ENCODE results near the gene PDE11A.

PDE11A gene

DNA sequence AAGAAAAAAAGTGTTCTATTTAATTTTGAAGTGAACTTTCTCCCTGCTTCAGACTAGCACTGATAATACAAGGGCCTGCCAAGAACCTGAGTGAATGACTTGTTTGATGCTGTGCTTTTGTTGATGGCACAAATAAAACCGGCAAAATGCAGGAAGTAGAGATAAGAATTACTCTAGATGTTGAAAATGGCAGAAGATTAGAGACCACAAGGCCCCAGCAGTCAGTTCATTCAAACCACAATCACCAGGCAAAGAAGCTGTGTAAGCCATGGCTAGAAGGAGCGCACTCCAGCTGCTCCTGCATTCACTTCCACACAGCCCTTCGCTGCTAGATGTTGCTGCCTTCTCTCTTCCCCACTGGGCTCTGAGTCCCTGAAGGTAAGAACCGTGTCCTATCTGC lies 383.0 kb downstream of the PDE11A start:
- no peaks in the 10 kb centered on the region for H3K4me1 ChIP-seq
- no peak overlapping the region for H3K4me3 ChIP-seq (ENCODE audit: low read depth, low read length)
- H3K27ac ChIP-seq = no peak overlapping the region
- no peaks in the 10 kb centered on the region for H3K9me3 ChIP-seq (ENCODE audit: control insufficient read depth, low read length)
- no peak overlapping the region for H2AFZ ChIP-seq
- no peaks in the 10 kb centered on the region for H3K27me3 ChIP-seq (ENCODE audit: control insufficient read depth, insufficient read depth, low read length)
- no peaks in the 10 kb centered on the region for H3K36me3 ChIP-seq (ENCODE audit: control insufficient read depth, insufficient read depth, low read length)
- no peak overlapping the region for H3K4me2 ChIP-seq (ENCODE audit: low read length)
- TF ChIP-seq CTCF (IDR thresholded peaks at IDR 0.05) = no peak
- H3K79me2 ChIP-seq = no peaks in the 10 kb centered on the region
- no peak overlapping the region for H3K9ac ChIP-seq

- no peak overlapping the region for H3K4me3 ChIP-seq (ENCODE audit: low read depth, low read length)
- TF ChIP-seq CTCF (IDR thresholded peaks at IDR 0.05) = no peak
These were observed 383.7 kb downstream of the PDE11A start for GRCh38 chr2:177688844-177689243.

DNA sequence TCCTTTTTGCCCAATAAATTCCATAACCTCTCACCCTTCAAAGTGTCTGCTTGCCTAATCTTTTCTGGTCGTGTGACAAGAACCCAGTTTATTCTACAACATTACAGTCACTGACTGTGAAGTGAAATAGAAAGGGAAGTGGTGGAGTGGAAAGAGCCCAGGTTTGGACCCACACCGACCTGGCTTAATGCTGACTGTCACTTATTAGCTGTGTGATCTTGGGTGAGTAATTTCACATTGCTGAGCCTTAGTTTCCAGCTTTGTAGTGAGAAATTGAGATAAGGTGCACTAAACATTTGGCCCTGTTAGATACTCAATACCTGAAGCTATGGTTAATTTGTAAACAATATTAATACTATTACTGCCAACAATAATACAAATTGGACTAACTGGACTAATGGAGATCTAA lies 388.9 kb downstream of the PDE11A start:
- no peak overlapping the region for H3K9ac ChIP-seq
- H3K27me3 ChIP-seq (ENCODE audit: control insufficient read depth, insufficient read depth, low read length) = no peaks in the 10 kb centered on the region
- no peaks in the 10 kb centered on the region for H3K9me3 ChIP-seq (ENCODE audit: control insufficient read depth, low read length)
- no peak overlapping the region for H3K4me2 ChIP-seq (ENCODE audit: low read length)
- H3K79me2 ChIP-seq = no peaks in the 10 kb centered on the region
- H3K27ac ChIP-seq = no peak overlapping the region
- H3K36me3 ChIP-seq (ENCODE audit: control insufficient read depth, insufficient read depth, low read length) = no peaks in the 10 kb centered on the region
- TF ChIP-seq CTCF (IDR thresholded peaks at IDR 0.05) = no peak
- H3K4me1 ChIP-seq = peaks cover 4% of the 10 kb centered on the region
- H3K4me3 ChIP-seq (ENCODE audit: low read depth, low read length) = no peak overlapping the region
- H2AFZ ChIP-seq = no peak overlapping the region

More at GRCh38 chr2:177688844-177689243, 383.7 kb downstream of the PDE11A start:
- Histone ChIP-seq H3K4me2 (ENCODE audit: low read length) (no peak overlapping the region), H3K9me3 (ENCODE audit: control insufficient read depth, low read length) (no peaks in the 10 kb centered on the region), H3K4me1 (no peaks in the 10 kb centered on the region), H3K9ac (no peak overlapping the region), H3K79me2 (no peaks in the 10 kb centered on the region), H3K27me3 (ENCODE audit: control insufficient read depth, insufficient read depth, low read length) (no peaks in the 10 kb centered on the region), H3K36me3 (ENCODE audit: control insufficient read depth, insufficient read depth, low read length) (no peaks in the 10 kb centered on the region), H3K27ac (no peak overlapping the region), H2AFZ (no peak overlapping the region)

DNA sequence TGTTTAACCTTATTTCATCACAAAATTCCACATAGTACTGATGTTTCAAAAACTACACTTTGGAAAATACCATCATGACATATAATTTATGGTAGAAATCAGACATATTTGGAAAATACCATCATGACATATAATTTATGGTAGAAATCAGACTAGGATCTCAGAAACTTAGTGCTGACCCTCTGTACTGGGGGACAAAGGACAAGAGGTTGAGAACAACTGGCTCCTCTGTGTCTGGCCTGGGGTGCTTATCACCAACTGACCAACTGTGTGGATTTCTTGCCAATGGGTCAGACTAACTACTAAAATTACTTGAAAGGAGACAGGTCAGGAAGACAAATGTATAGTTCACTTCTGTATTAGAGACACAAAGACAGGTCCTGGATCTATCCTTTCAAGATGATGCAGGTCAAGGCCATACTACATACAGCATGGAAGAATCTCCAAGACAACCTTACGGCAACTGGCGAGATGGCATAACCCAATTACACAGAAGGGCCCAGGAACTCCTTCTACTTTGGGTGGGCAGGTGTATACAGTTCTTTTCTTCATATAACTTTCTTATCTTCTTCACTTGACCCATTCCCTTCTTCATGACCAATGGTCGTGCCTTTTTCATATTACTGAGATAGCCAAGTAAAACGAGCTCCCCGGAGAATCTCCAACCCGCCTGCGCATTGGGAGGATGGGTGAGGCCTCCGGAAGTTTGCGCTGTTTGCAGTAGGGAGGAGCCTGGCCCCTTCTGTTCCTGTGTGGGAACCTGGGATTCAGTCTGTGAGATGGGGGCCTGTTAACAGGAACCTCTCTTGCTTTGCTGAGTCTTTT lies 389.5 kb downstream of the PDE11A start:
- no peak overlapping the region for H3K4me2 ChIP-seq (ENCODE audit: low read length)
- H3K9ac ChIP-seq = no peak overlapping the region
- H3K4me3 ChIP-seq (ENCODE audit: low read depth, low read length) = no peak overlapping the region
- H3K27ac ChIP-seq = no peak overlapping the region
- peaks cover 4% of the 10 kb centered on the region for H3K4me1 ChIP-seq
- TF ChIP-seq CTCF (IDR thresholded peaks at IDR 0.05) = no peak
- H3K27me3 ChIP-seq (ENCODE audit: control insufficient read depth, insufficient read depth, low read length) = no peaks in the 10 kb centered on the region
- H3K79me2 ChIP-seq = no peaks in the 10 kb centered on the region
- H3K9me3 ChIP-seq (ENCODE audit: control insufficient read depth, low read length) = no peaks in the 10 kb centered on the region
- H3K36me3 ChIP-seq (ENCODE audit: control insufficient read depth, insufficient read depth, low read length) = no peaks in the 10 kb centered on the region
- no peak overlapping the region for H2AFZ ChIP-seq

DNA sequence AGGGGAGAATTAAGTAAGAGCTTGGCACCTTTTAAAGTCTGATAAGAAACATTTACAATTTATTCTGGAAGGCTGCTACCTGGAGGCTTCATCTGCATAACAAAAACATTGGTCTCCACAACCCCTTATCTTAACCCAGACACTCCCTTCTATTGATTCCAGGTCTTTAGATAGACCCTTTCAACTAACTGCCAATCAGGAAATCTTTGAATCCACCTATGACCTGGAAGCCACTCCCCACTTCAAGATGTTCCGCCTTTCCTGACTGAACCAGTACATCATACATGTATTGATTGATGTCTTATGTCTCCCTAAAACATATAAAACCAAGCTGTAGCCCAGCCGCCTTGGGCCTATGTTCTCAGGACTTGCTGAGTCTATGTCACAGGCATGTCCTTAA lies 390.6 kb downstream of the PDE11A start:
- no peaks in the 10 kb centered on the region for H3K36me3 ChIP-seq (ENCODE audit: control insufficient read depth, insufficient read depth, low read length)
- H3K4me1 ChIP-seq = peaks cover 4% of the 10 kb centered on the region
- no peaks in the 10 kb centered on the region for H3K79me2 ChIP-seq
- no peak overlapping the region for H3K4me2 ChIP-seq (ENCODE audit: low read length)
- H3K9me3 ChIP-seq (ENCODE audit: control insufficient read depth, low read length) = no peaks in the 10 kb centered on the region
- H3K4me3 ChIP-seq (ENCODE audit: low read depth, low read length) = no peak overlapping the region
- H3K9ac ChIP-seq = no peak overlapping the region
- no peak overlapping the region for H3K27ac ChIP-seq
- no peak overlapping the region for H2AFZ ChIP-seq
- no peak for TF ChIP-seq CTCF (IDR thresholded peaks at IDR 0.05)
- no peaks in the 10 kb centered on the region for H3K27me3 ChIP-seq (ENCODE audit: control insufficient read depth, insufficient read depth, low read length)

Data from parathyroid adenoma (tissue), 2 donors.